GM12878 (cell line): ENCODE data around the gene EVC.

Experiments
- BMI1 ChIP-seq: fragments of 450-650 bp; IDR thresholded peaks from 2 replicates; pipeline ENCODE4 v1.6.1; 2016; ENCODE audit warnings: mild to moderate bottlenecking, moderate library complexity, borderline replicate concordance
- FOS ChIP-seq: IDR thresholded peaks from 3 replicates; pipeline ENCODE4 v1.6.1; 2011; ENCODE audit warnings: borderline replicate concordance; ENCODE audit not compliant: insufficient read length; ENCODE audit errors: extremely low read depth
- MEF2A ChIP-seq: IDR thresholded peaks from 2 replicates; pipeline ENCODE4 v1.6.1; 2011; ENCODE audit warnings: low read depth, mild to moderate bottlenecking, low read length, moderate library complexity; ENCODE audit not compliant: insufficient read depth
- POLR2A ChIP-seq: IDR thresholded peaks from 2 replicates; pipeline ENCODE4 v1.6.1; 2011; ENCODE audit warnings: low read depth, mild to moderate bottlenecking, low read length
- TARDBP ChIP-seq: IDR thresholded peaks from 2 replicates; pipeline ENCODE4 v1.6.1; 2016; ENCODE audit warnings: borderline replicate concordance
- ZZZ3 ChIP-seq: IDR thresholded peaks from 2 replicates; pipeline ENCODE4 v1.6.1; 2011; ENCODE audit warnings: low read depth; ENCODE audit not compliant: control insufficient read depth, insufficient read length
- TF ChIP-seq, protein P1 (sequence below): fragments of 450-650 bp; IDR thresholded peaks from 2 replicates; pipeline ENCODE4 v1.6.1; 2016; ENCODE audit warnings: mild to moderate bottlenecking, moderate library complexity, borderline replicate concordance
- TF ChIP-seq, protein P2 (sequence below), 3 experiments: IDR thresholded peaks in 2 of 3; conservative IDR thresholded peaks in 1 of 3; 2 replicates each; pipeline ENCODE4 v1.5.1; 2011; ENCODE audit warnings: low read depth in 3 of 3, low read length in 3 of 3, mild to moderate bottlenecking in 3 of 3, control low read depth in 2 of 3, moderate library complexity in 2 of 3, inconsistent platforms in 1 of 3, mixed read lengths in 1 of 3; ENCODE audit not compliant: control insufficient read depth in 2 of 3, insufficient read depth in 1 of 3; ENCODE audit errors: extremely low read depth in 1 of 3

DNA sequence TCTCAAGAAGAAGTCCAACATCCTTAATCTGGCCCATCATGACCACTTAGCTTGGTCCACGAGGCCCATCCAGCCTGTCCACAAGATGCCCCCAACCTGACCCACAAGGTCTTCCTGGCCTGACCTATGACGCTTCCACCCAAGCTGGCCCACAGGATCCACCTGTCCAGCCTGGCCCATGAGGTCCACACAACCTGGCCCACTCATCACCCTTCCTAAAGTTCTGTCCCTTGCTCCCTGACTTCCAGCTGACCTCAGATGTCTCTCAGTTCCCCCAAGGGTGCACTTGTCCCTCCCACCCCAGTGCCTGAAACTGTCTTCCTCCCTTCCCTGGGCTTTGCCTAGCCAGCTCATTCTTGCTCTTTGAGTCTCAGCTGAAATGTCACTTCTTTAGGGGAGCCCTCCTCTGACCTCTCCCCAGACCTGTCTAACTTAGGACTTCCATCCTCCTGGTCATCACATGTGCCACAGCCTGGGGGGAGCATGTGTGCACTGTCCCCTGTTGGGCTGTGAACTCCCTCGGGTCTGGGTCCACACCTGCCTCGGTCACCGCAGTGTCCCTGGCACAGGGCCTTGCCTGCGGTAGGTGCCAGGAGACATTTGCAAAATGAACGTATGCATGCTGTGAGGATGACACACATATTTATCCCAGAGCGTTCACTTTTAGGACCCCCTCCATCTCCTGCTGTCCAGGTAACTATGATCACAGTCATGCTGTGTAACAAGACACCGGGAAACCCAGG is 61.7 kb downstream of the EVC start:
- TF ChIP-seq, protein P1, sequence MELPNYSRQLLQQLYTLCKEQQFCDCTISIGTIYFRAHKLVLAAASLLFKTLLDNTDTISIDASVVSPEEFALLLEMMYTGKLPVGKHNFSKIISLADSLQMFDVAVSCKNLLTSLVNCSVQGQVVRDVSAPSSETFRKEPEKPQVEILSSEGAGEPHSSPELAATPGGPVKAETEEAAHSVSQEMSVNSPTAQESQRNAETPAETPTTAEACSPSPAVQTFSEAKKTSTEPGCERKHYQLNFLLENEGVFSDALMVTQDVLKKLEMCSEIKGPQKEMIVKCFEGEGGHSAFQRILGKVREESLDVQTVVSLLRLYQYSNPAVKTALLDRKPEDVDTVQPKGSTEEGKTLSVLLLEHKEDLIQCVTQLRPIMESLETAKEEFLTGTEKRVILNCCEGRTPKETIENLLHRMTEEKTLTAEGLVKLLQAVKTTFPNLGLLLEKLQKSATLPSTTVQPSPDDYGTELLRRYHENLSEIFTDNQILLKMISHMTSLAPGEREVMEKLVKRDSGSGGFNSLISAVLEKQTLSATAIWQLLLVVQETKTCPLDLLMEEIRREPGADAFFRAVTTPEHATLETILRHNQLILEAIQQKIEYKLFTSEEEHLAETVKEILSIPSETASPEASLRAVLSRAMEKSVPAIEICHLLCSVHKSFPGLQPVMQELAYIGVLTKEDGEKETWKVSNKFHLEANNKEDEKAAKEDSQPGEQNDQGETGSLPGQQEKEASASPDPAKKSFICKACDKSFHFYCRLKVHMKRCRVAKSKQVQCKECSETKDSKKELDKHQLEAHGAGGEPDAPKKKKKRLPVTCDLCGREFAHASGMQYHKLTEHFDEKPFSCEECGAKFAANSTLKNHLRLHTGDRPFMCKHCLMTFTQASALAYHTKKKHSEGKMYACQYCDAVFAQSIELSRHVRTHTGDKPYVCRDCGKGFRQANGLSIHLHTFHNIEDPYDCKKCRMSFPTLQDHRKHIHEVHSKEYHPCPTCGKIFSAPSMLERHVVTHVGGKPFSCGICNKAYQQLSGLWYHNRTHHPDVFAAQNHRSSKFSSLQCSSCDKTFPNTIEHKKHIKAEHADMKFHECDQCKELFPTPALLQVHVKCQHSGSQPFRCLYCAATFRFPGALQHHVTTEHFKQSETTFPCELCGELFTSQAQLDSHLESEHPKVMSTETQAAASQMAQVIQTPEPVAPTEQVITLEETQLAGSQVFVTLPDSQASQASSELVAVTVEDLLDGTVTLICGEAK: no peak
- no peak for TF ChIP-seq TARDBP
- TF ChIP-seq, protein P2, sequence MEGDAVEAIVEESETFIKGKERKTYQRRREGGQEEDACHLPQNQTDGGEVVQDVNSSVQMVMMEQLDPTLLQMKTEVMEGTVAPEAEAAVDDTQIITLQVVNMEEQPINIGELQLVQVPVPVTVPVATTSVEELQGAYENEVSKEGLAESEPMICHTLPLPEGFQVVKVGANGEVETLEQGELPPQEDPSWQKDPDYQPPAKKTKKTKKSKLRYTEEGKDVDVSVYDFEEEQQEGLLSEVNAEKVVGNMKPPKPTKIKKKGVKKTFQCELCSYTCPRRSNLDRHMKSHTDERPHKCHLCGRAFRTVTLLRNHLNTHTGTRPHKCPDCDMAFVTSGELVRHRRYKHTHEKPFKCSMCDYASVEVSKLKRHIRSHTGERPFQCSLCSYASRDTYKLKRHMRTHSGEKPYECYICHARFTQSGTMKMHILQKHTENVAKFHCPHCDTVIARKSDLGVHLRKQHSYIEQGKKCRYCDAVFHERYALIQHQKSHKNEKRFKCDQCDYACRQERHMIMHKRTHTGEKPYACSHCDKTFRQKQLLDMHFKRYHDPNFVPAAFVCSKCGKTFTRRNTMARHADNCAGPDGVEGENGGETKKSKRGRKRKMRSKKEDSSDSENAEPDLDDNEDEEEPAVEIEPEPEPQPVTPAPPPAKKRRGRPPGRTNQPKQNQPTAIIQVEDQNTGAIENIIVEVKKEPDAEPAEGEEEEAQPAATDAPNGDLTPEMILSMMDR (IDR thresholded peaks at IDR 0.05 in 2 of 3, conservative IDR thresholded peaks at IDR 0.05 in 1 of 3; ENCODE audit: control insufficient read depth in 2 of 3, extremely low read depth in 1 of 3, insufficient read depth in 1 of 3, low read depth in 3 of 3, low read length in 3 of 3): no peak
- TF ChIP-seq BMI1: no peak
- no peak for TF ChIP-seq ZZZ3
- TF ChIP-seq FOS: no peak
- TF ChIP-seq POLR2A: no peak
- no peak for TF ChIP-seq MEF2A
